ENCODE measurements around the gene CD200.

The CD200 gene

DNA sequence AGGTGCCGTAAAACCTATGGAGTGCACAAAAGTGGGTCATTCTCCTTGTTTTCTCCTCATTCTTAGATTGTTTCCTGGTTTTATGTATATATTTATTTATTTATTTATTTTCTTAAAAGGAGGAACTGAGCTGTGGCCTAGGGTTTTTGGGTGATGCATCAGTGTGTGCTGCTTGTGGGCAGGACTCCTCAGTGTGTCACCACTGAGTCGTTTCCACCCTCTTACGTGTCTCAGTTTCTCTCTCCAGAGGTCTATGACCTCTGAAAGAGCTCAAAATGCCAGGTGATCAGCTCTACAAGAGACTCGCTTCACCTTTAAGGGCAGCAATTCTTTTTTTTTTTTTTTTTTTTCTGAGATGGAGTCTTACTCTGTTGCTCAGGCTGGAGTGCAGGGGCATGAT lies 72.9 kb downstream of the CD200 start:
- H3K4me3 ChIP-seq (ENCODE audit: low read depth, low read length): no peak overlapping the region
- TF ChIP-seq, protein P1, sequence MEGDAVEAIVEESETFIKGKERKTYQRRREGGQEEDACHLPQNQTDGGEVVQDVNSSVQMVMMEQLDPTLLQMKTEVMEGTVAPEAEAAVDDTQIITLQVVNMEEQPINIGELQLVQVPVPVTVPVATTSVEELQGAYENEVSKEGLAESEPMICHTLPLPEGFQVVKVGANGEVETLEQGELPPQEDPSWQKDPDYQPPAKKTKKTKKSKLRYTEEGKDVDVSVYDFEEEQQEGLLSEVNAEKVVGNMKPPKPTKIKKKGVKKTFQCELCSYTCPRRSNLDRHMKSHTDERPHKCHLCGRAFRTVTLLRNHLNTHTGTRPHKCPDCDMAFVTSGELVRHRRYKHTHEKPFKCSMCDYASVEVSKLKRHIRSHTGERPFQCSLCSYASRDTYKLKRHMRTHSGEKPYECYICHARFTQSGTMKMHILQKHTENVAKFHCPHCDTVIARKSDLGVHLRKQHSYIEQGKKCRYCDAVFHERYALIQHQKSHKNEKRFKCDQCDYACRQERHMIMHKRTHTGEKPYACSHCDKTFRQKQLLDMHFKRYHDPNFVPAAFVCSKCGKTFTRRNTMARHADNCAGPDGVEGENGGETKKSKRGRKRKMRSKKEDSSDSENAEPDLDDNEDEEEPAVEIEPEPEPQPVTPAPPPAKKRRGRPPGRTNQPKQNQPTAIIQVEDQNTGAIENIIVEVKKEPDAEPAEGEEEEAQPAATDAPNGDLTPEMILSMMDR (IDR thresholded peaks at IDR 0.05; ENCODE audit: low read depth, low read length): no peak

DNA sequence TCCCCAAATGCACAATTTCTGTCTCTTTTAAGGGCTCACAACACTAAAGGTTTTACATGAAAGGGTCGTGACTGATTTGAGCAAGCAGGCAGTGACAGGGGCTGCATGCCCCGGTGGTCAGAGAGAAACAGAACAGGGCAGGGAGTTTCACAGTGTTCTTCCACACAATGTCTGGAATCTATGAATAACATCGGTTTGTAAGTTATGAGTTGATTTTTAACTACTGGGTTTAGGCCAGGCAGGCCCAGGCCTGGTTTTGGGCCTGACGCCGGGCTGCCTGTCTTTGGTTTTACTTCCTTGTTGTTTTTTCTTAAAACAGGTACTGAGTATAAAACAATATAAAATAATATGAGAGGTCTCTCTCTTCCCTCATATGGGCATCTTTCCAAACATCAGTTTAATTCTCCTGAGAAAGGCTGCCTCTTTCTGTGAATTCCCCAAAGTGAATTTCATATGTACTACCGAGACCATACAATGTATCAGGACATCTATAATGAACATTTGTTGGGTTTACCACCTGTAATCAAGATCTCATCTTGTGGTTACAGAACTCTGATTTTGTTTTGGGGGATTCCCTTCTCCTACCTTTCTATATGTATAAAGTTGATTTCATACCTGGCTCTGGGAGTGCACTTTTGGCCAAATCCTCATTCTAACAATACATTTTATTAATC lies 74.4 kb downstream of the CD200 start:
- TF ChIP-seq, protein P1 (IDR thresholded peaks at IDR 0.05; ENCODE audit: low read depth, low read length): no peak
- H3K4me3 ChIP-seq (ENCODE audit: low read depth, low read length): no peak overlapping the region

DNA sequence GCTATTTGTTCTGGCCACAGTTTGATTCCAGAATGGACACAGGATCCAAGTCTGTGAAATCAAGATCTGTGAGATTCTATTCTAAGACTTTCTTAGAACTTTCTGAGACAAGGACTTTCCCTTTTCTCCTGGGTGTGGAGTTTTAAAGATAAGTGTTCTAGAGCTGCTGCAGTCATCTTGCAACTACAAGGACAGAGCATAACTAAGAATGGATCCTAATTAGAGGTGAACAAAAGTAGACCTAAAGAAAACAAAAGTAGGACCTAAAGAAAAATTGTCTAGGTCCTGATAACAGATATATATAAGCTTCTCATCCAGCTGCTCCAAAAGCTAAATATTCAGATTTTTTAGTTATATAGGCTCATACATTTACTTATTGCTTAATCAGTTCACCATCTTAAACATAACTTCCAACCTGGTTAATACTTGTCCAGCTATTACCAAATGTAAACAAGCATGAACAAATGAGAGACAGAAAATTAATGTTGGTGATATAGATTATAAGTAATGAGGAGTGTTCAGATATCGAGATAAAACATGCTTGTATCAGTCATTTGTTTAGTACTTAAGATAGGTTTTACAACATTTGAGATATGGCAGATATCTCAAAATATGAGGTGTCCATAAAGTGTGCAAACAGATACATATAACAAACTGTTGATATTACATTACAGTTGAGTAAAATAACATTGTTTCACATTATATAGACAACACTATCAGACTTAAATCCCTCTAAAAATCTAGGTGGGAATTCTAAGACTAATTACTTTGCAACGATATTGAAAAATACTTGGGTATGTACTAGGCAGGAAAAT lies 75.1 kb downstream of the CD200 start:
- H3K4me3 ChIP-seq (ENCODE audit: low read depth, low read length): no peak overlapping the region
- TF ChIP-seq, protein P1 (IDR thresholded peaks at IDR 0.05; ENCODE audit: low read depth, low read length): no peak

DNA sequence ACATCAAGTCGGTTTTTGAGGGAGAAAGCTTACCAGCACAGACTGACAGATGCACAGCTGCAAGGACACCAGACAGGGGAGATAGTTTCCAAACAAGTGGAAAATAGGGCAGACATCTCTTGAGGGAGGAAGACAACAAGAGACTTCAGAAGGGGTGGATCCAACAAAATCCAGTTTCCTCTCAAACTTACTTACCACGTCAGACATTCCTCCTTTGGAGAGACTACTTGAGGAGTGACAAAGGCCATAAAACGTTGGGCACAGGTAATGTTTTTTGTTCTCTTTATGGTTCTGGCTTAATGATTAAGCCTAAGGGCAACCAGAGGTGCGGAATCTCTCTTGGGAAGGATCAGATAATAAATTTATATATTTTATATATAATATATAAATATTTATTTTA lies 76.1 kb downstream of the CD200 start:
- TF ChIP-seq, protein P1 (IDR thresholded peaks at IDR 0.05; ENCODE audit: low read depth, low read length): no peak
- H3K4me3 ChIP-seq (ENCODE audit: low read depth, low read length): no peak overlapping the region

DNA sequence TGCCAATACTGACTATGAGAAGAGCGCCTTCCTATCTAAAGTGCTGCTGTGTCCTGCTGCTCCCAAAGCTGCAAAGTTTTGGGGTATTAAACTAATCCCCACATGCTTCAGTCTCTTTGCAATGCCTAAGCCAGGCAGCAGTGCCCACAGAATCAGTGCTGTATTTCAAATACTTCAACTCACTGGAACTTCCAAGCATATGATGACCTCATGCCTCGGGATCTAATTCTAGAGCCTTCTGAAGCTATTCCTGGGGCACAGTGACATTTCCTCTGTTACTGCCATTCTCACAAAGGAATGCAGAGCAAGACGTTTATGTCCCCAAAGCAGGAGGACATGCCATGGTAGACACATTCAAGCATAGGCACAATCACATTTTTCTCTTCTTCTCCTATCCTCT lies 78.5 kb downstream of the CD200 start:
- no peak overlapping the region for H3K4me3 ChIP-seq (ENCODE audit: low read depth, low read length)
- TF ChIP-seq, protein P1 (IDR thresholded peaks at IDR 0.05; ENCODE audit: low read depth, low read length): no peak
